HEK293 (cell line): Measurements from ENCODE around the gene TMEM145.

Source experiments
- CTCF ChIA-PET: fragments of 350-600 bp; formaldehyde crosslinking; extraction: SDS; loops from one replicate; lab custom pipeline; 2021; ENCODE audit warnings: antibody characterized with exemption; lab: Yijun Ruan, JAX
- POLR2A ChIA-PET: fragments of 300-600 bp; formaldehyde crosslinking; extraction: SDS; loops from one replicate; lab custom pipeline; 2020; ENCODE audit warnings: antibody characterized with exemption, inconsistent platforms; lab: Yijun Ruan, JAX
- H3K27ac ChIP-seq: fragments of 200-500 bp; sonication (Bioruptor generic); 2 replicates; pipeline ENCODE4 v1.5.1; 2014; ENCODE audit warnings: low read depth, low read length, control low read depth, inconsistent platforms; ENCODE audit errors: extremely low read depth
- H3K36me3 ChIP-seq, 2 experiments: fragments of 200-500 bp in 1 of 2; sonication (Bioruptor generic) in 1 of 2; 1 replicate in 1 of 2; 2 replicates in 1 of 2; pipeline ENCODE4 v1.5.1; 2014 to 2017; ENCODE audit warnings: inconsistent platforms in 2 of 2, low read length in 2 of 2; ENCODE audit not compliant: control insufficient read depth in 2 of 2, insufficient read depth in 1 of 2
- H3K4me1 ChIP-seq: fragments of 200-500 bp; sonication (Bioruptor generic); 2 replicates; pipeline ENCODE4 v1.5.1; 2014; ENCODE audit warnings: mild to moderate bottlenecking, low read length, inconsistent platforms; ENCODE audit not compliant: control insufficient read depth, insufficient read depth
- H3K4me3 ChIP-seq: 2 replicates; pipeline ENCODE4 v1.5.1; 2011; ENCODE audit warnings: low read depth, mild to moderate bottlenecking, control low read depth, low read length, moderate library complexity
- H3K9me3 ChIP-seq: fragments of 200-500 bp; sonication (Bioruptor generic); 2 replicates; pipeline ENCODE4 v1.5.1; 2014; ENCODE audit warnings: low read depth, low read length, inconsistent platforms; ENCODE audit not compliant: control insufficient read depth, insufficient read depth
- GLIS2 ChIP-seq: fragments of 450-650 bp; formaldehyde crosslinking; IDR thresholded peaks from 2 replicates; pipeline ENCODE4 v1.5.1; 2016; ENCODE audit warnings: missing biosample characterization, missing genetic modification characterization
- HOXA7 ChIP-seq: sonication (generic); formaldehyde crosslinking; IDR thresholded peaks from 2 replicates; pipeline ENCODE4 v1.8.1; 2022; ENCODE audit warnings: missing genetic modification reagents, borderline replicate concordance
- HOXC10 ChIP-seq: sonication (generic); formaldehyde crosslinking; IDR thresholded peaks from 2 replicates; pipeline ENCODE4 v1.8.1; 2023; ENCODE audit warnings: mild to moderate bottlenecking, missing genetic modification reagents
- HOXD13 ChIP-seq: sonication (generic); formaldehyde crosslinking; IDR thresholded peaks from 2 replicates; pipeline ENCODE4 v1.8.0; 2022; ENCODE audit warnings: missing genetic modification reagents, borderline replicate concordance
- KLF16 ChIP-seq: fragments of 450-650 bp; formaldehyde crosslinking; IDR thresholded peaks from 2 replicates; pipeline ENCODE4 v1.5.1; 2017; ENCODE audit warnings: missing biosample characterization, missing genetic modification characterization
- OSR2 ChIP-seq: fragments of 450-650 bp; formaldehyde crosslinking; IDR thresholded peaks from 2 replicates; pipeline ENCODE4 v1.5.1; 2016; ENCODE audit warnings: missing biosample characterization, missing genetic modification characterization
- YY2 ChIP-seq: fragments of 450-650 bp; formaldehyde crosslinking; IDR thresholded peaks from 2 replicates; pipeline ENCODE4 v1.5.1; 2016; ENCODE audit warnings: missing biosample characterization, missing genetic modification characterization
- ZBTB1 ChIP-seq: fragments of 450-650 bp; formaldehyde crosslinking; IDR thresholded peaks from 2 replicates; pipeline ENCODE4 v1.5.1; 2016; ENCODE audit warnings: missing biosample characterization, missing genetic modification characterization
- ZBTB20 ChIP-seq: fragments of 450-650 bp; formaldehyde crosslinking; IDR thresholded peaks from 2 replicates; pipeline ENCODE4 v1.5.1; 2016; ENCODE audit warnings: missing biosample characterization, missing genetic modification characterization
- ZBTB44 ChIP-seq: fragments of 450-650 bp; IDR thresholded peaks from 2 replicates; pipeline ENCODE4 v1.5.1; 2018; ENCODE audit warnings: missing biosample characterization, mild to moderate bottlenecking, missing genetic modification characterization
- ZBTB48 ChIP-seq: fragments of 450-650 bp; formaldehyde crosslinking; IDR thresholded peaks from 2 replicates; pipeline ENCODE4 v1.5.1; 2016; ENCODE audit warnings: missing biosample characterization, missing genetic modification characterization
- ZBTB7A ChIP-seq: fragments of 450-650 bp; formaldehyde crosslinking; IDR thresholded peaks from 2 replicates; pipeline ENCODE4 v1.5.1; 2016; ENCODE audit warnings: low read depth, missing biosample characterization, missing genetic modification characterization
- ZFHX2 ChIP-seq: fragments of 450-650 bp; formaldehyde crosslinking; conservative IDR thresholded peaks from 2 replicates; pipeline ENCODE4 v1.5.1; 2016; ENCODE audit warnings: missing biosample characterization, missing genetic modification characterization
- ZNF112 ChIP-seq: fragments of 450-650 bp; formaldehyde crosslinking; IDR thresholded peaks from 2 replicates; pipeline ENCODE4 v1.5.0; 2017; ENCODE audit warnings: missing biosample characterization, missing genetic modification characterization
- ZNF138 ChIP-seq: fragments of 450-650 bp; formaldehyde crosslinking; IDR thresholded peaks from 2 replicates; pipeline ENCODE4 v1.5.1; 2016; ENCODE audit warnings: missing biosample characterization, missing genetic modification characterization, borderline replicate concordance
- ZNF140 ChIP-seq: fragments of 450-650 bp; formaldehyde crosslinking; IDR thresholded peaks from 2 replicates; pipeline ENCODE4 v1.5.1; 2016; ENCODE audit warnings: missing biosample characterization, missing genetic modification characterization
- ZNF146 ChIP-seq: fragments of 450-650 bp; formaldehyde crosslinking; IDR thresholded peaks from 2 replicates; pipeline ENCODE4 v1.5.1; 2016; ENCODE audit warnings: missing biosample characterization, missing genetic modification characterization
- ZNF311 ChIP-seq: fragments of 450-650 bp; formaldehyde crosslinking; IDR thresholded peaks from 2 replicates; pipeline ENCODE4 v1.5.1; 2017; ENCODE audit warnings: missing biosample characterization, missing genetic modification characterization, borderline replicate concordance
- ZNF324 ChIP-seq: fragments of 450-650 bp; formaldehyde crosslinking; IDR thresholded peaks from 2 replicates; pipeline ENCODE4 v1.5.1; 2016; ENCODE audit warnings: missing biosample characterization, missing genetic modification characterization
- ZNF426 ChIP-seq: fragments of 450-650 bp; formaldehyde crosslinking; IDR thresholded peaks from 2 replicates; pipeline ENCODE4 v1.5.1; 2017; ENCODE audit warnings: missing biosample characterization, missing genetic modification characterization, mild to moderate bottlenecking, inconsistent platforms, moderate library complexity
- ZNF433 ChIP-seq: fragments of 450-650 bp; formaldehyde crosslinking; IDR thresholded peaks from 2 replicates; pipeline ENCODE4 v1.5.1; 2016; ENCODE audit warnings: missing biosample characterization, missing genetic modification characterization, low read depth
- ZNF560 ChIP-seq: fragments of 450-650 bp; formaldehyde crosslinking; IDR thresholded peaks from 2 replicates; pipeline ENCODE4 v1.5.1; 2017; ENCODE audit warnings: missing biosample characterization, missing genetic modification characterization, borderline replicate concordance
- ZNF596 ChIP-seq: fragments of 450-650 bp; IDR thresholded peaks from 2 replicates; pipeline ENCODE4 v1.5.0; 2018; ENCODE audit warnings: missing biosample characterization, mild to moderate bottlenecking, missing genetic modification characterization, moderate library complexity
- ZNF600 ChIP-seq: fragments of 450-650 bp; formaldehyde crosslinking; IDR thresholded peaks from 2 replicates; pipeline ENCODE4 v1.5.1; 2016; ENCODE audit warnings: missing biosample characterization, missing genetic modification characterization
- ZNF660 ChIP-seq: fragments of 450-650 bp; IDR thresholded peaks from 2 replicates; pipeline ENCODE4 v1.5.1; 2018; ENCODE audit warnings: missing biosample characterization, mild to moderate bottlenecking, missing genetic modification characterization
- ZNF670 ChIP-seq: fragments of 450-650 bp; formaldehyde crosslinking; IDR thresholded peaks from 2 replicates; pipeline ENCODE4 v1.5.1; 2016; ENCODE audit warnings: missing biosample characterization, missing genetic modification characterization, low read depth
- ZNF677 ChIP-seq: fragments of 450-650 bp; IDR thresholded peaks from 2 replicates; pipeline ENCODE4 v1.5.0; 2018; ENCODE audit warnings: missing biosample characterization, mild to moderate bottlenecking, missing genetic modification characterization, moderate library complexity
- ZNF747 ChIP-seq: fragments of 450-650 bp; formaldehyde crosslinking; IDR thresholded peaks from 2 replicates; pipeline ENCODE4 v1.5.1; 2016; ENCODE audit warnings: missing biosample characterization, missing genetic modification characterization
- ZNF768 ChIP-seq: fragments of 450-650 bp; formaldehyde crosslinking; IDR thresholded peaks from 2 replicates; pipeline ENCODE4 v1.5.1; 2018; ENCODE audit warnings: missing biosample characterization, mild to moderate bottlenecking, missing genetic modification characterization
- ZNF777 ChIP-seq: fragments of 450-650 bp; formaldehyde crosslinking; IDR thresholded peaks from 2 replicates; pipeline ENCODE4 v1.5.1; 2017; ENCODE audit warnings: missing biosample characterization, missing genetic modification characterization, borderline replicate concordance
- ZXDB ChIP-seq: fragments of 450-650 bp; formaldehyde crosslinking; IDR thresholded peaks from 2 replicates; pipeline ENCODE4 v1.5.1; 2016; ENCODE audit warnings: missing biosample characterization, missing genetic modification characterization
- TF ChIP-seq, protein P1 (sequence below): fragments of 450-650 bp; formaldehyde crosslinking; IDR thresholded peaks from 2 replicates; pipeline ENCODE4 v1.5.1; 2016; ENCODE audit warnings: missing biosample characterization, missing genetic modification characterization
- TF ChIP-seq, protein P2 (sequence below): fragments of 450-650 bp; formaldehyde crosslinking; IDR thresholded peaks from 2 replicates; pipeline ENCODE4 v1.5.1; 2017; ENCODE audit warnings: missing biosample characterization, missing genetic modification characterization

TMEM145 gene

GRCh38 chr19:42267644-42268141 lies 45.4 kb upstream of the TMEM145 start (continued):
- TF ChIP-seq ZFHX2 (tag by site-specific recombination) (peak; percentile 85), ZNF138 (tag by site-specific recombination) (no peak), ZNF426 (tag by site-specific recombination) (no peak)
- TF ChIP-seq, protein P1, sequence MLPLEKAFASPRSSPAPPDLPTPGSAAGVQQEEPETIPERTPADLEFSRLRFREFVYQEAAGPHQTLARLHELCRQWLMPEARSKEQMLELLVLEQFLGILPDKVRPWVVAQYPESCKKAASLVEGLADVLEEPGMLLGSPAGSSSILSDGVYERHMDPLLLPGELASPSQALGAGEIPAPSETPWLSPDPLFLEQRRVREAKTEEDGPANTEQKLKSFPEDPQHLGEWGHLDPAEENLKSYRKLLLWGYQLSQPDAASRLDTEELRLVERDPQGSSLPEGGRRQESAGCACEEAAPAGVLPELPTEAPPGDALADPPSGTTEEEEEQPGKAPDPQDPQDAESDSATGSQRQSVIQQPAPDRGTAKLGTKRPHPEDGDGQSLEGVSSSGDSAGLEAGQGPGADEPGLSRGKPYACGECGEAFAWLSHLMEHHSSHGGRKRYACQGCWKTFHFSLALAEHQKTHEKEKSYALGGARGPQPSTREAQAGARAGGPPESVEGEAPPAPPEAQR (tag by site-specific recombination) = 0 out of 2 replicates have a peak, but pooled peaks have one; percentile 7

GRCh38 chr19:42268142-42268703 lies 44.9 kb upstream of the TMEM145 start:
- CTCF ChIA-PET = interaction anchor here (0.7 to 2.0 kb wide), 4 partner anchors 22 to 156 kb away, joined by 3 to 10 read pairs (median 4); no protein-coding TSS in a partner anchor
- POLR2A ChIA-PET = interaction anchor here (0.9 to 1.7 kb wide), 6 partner anchors 10 to 25 kb away, joined by 3 to 8 read pairs (median 6); partner anchors contain the start of gene GSK3A
- TF ChIP-seq ZBTB48 (tag by site-specific recombination) (no peak), HOXD13 (CRISPR knock-in tag) (no peak), GLIS2 (tag by site-specific recombination) (peak; percentile 93), ZNF747 (tag by site-specific recombination) (no peak), ZNF324 (tag by site-specific recombination) (peak; percentile 93), ZNF670 (tag by site-specific recombination) (no peak), ZNF311 (tag by site-specific recombination) (no peak), ZXDB (tag by site-specific recombination) (peak; percentile 98), ZNF660 (tag by site-specific recombination) (no peak; the same call in 1 of the 2 replicates), YY2 (tag by site-specific recombination) (no peak), HOXA7 (no peak), ZBTB7A (tag by site-specific recombination) (no peak), ZBTB1 (tag by site-specific recombination) (no peak), ZNF560 (no peak), ZNF677 (tag by site-specific recombination) (no peak), ZNF768 (no peak), ZNF112 (tag by site-specific recombination) (no peak), ZBTB20 (tag by site-specific recombination) (0 out of 2 replicates have a peak, but pooled peaks have one; percentile 4), ZNF433 (tag by site-specific recombination) (no peak), ZNF596 (tag by site-specific recombination) (no peak), KLF16 (tag by site-specific recombination) (peak; percentile 46), OSR2 (peak; percentile 85), ZNF146 (tag by site-specific recombination) (no peak), HOXC10 (CRISPR knock-in tag) (no peak), ZNF777 (tag by site-specific recombination) (no peak), ZBTB44 (peak; percentile 23; the same call in 1 of the 2 replicates), ZNF140 (tag by site-specific recombination) (no peak), ZNF600 (no peak)
- TF ChIP-seq, protein P2, sequence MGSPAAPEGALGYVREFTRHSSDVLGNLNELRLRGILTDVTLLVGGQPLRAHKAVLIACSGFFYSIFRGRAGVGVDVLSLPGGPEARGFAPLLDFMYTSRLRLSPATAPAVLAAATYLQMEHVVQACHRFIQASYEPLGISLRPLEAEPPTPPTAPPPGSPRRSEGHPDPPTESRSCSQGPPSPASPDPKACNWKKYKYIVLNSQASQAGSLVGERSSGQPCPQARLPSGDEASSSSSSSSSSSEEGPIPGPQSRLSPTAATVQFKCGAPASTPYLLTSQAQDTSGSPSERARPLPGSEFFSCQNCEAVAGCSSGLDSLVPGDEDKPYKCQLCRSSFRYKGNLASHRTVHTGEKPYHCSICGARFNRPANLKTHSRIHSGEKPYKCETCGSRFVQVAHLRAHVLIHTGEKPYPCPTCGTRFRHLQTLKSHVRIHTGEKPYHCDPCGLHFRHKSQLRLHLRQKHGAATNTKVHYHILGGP (tag by site-specific recombination) = no peak

More at GRCh38 chr19:42268142-42268703, 44.9 kb upstream of the TMEM145 start:
- H3K36me3 ChIP-seq = peaks cover 0 to 20% of the 10 kb centered on the region in 2 experiments; a peak in 2 of 3 replicates
- H3K27ac ChIP-seq = peak overlapping the region; percentile 98
- peaks cover 16% of the 10 kb centered on the region for H3K4me1 ChIP-seq
- H3K9me3 ChIP-seq = no peaks in the 10 kb centered on the region
- peak overlapping the region; percentile 77 for H3K4me3 ChIP-seq
